ENCODE data around the gene WWOX.

WWOX gene

GRCh38 chr16:78735337-78735736 is 635.9 kb downstream of the WWOX start:
- TF ChIP-seq TSHZ2 (CRISPR knock-in tag; IDR thresholded peaks at IDR 0.05) (no peak), ESRRG (CRISPR knock-in tag; IDR thresholded peaks at IDR 0.05) (no peak), ZC3H10 (CRISPR knock-in tag; IDR thresholded peaks at IDR 0.05) (no peak), ARNTL (CRISPR knock-in tag; IDR thresholded peaks at IDR 0.05; ENCODE audit: borderline replicate concordance, low read depth) (no peak), CREB5 (CRISPR knock-in tag; IDR thresholded peaks at IDR 0.05; ENCODE audit: low read depth) (no peak), ZNF8 (CRISPR knock-in tag; IDR thresholded peaks at IDR 0.05) (no peak), POU6F1 (CRISPR knock-in tag; IDR thresholded peaks at IDR 0.05; ENCODE audit: borderline replicate concordance, low read depth) (no peak), RARB (CRISPR knock-in tag; IDR thresholded peaks at IDR 0.05) (no peak), PPARA (CRISPR knock-in tag; IDR thresholded peaks at IDR 0.05; ENCODE audit: borderline replicate concordance) (no peak), CSDC2 (CRISPR knock-in tag; IDR thresholded peaks at IDR 0.05) (no peak), BACH2 (CRISPR knock-in tag; IDR thresholded peaks at IDR 0.05; ENCODE audit: borderline replicate concordance) (no peak), PATZ1 (CRISPR knock-in tag; IDR thresholded peaks at IDR 0.05; ENCODE audit: borderline replicate concordance) (no peak), ZNF70 (CRISPR knock-in tag; IDR thresholded peaks at IDR 0.05) (no peak)
- TF ChIP-seq, protein P1, sequence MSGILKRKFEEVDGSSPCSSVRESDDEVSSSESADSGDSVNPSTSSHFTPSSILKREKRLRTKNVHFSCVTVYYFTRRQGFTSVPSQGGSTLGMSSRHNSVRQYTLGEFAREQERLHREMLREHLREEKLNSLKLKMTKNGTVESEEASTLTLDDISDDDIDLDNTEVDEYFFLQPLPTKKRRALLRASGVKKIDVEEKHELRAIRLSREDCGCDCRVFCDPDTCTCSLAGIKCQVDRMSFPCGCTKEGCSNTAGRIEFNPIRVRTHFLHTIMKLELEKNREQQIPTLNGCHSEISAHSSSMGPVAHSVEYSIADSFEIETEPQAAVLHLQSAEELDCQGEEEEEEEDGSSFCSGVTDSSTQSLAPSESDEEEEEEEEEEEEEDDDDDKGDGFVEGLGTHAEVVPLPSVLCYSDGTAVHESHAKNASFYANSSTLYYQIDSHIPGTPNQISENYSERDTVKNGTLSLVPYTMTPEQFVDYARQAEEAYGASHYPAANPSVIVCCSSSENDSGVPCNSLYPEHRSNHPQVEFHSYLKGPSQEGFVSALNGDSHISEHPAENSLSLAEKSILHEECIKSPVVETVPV (CRISPR knock-in tag; IDR thresholded peaks at IDR 0.05) = no peak
- ATAC-seq = no peak

DNA sequence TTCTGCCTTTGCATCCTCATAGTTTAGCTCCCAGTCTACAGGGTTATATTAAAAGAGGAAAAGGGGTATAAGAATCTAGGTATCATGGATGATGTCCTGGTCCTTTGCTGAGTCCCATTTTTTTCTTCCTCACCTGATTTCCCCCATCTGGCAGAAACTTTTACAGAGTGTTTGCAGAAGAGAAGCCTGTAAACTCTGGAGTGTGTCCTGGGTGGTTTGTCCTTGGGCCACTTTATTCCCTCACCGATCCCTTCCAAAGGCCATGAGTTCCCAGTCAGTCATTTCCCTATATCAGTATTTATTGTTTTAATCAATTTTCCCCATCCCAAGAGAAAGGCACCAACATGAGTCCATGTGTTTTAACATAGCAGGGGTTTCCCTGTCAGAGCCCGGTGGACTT is 638.2 kb downstream of the WWOX start:
- TF ChIP-seq ZFP3 (CRISPR knock-in tag; IDR thresholded peaks at IDR 0.05) = no peak
- no peak for TF ChIP-seq ESRRG (CRISPR knock-in tag; IDR thresholded peaks at IDR 0.05)
- no peak for TF ChIP-seq TCF4 (CRISPR knock-in tag; IDR thresholded peaks at IDR 0.05; ENCODE audit: borderline replicate concordance)
- TF ChIP-seq PPARA (CRISPR knock-in tag; IDR thresholded peaks at IDR 0.05; ENCODE audit: borderline replicate concordance) = no peak
- no peak for TF ChIP-seq BACH2 (CRISPR knock-in tag; IDR thresholded peaks at IDR 0.05; ENCODE audit: borderline replicate concordance)
- TF ChIP-seq ZNF565 (CRISPR knock-in tag; conservative IDR thresholded peaks at IDR 0.05; ENCODE audit: low read depth) = no peak
- no peak for TF ChIP-seq ISL1 (CRISPR knock-in tag; IDR thresholded peaks at IDR 0.05)
- no peak for TF ChIP-seq RARB (CRISPR knock-in tag; IDR thresholded peaks at IDR 0.05)
- TF ChIP-seq TSHZ2 (CRISPR knock-in tag; IDR thresholded peaks at IDR 0.05) = no peak
- TF ChIP-seq PATZ1 (CRISPR knock-in tag; IDR thresholded peaks at IDR 0.05; ENCODE audit: borderline replicate concordance) = no peak
- TF ChIP-seq ZFP30 (CRISPR knock-in tag; IDR thresholded peaks at IDR 0.05) = no peak
- no peak for TF ChIP-seq ZNF8 (CRISPR knock-in tag; IDR thresholded peaks at IDR 0.05)
- TF ChIP-seq ZNF70 (CRISPR knock-in tag; IDR thresholded peaks at IDR 0.05) = no peak
- TF ChIP-seq, protein P1 (CRISPR knock-in tag; IDR thresholded peaks at IDR 0.05) = no peak
- TF ChIP-seq SNAI2 (CRISPR knock-in tag; IDR thresholded peaks at IDR 0.05) = no peak
- ATAC-seq = no peak

Measured in SK-N-SH treated with all-trans-retinoic acid at 6 μM for 48 hours (cell line).